ENCODE measurements around the gene CARMIL1. TPM values are rescaled to one million over a fixed set of nuclear protein-coding genes. Genes with fewer than 3 reads are reported as not detected.

CARMIL1 gene
- total and polyA plus RNA-seq, 2 of the 8 experiments (the other 6 are each of a cell fraction or from before 2014, with no cell fraction given): 20.3 to 40.4 TPM

DNA sequence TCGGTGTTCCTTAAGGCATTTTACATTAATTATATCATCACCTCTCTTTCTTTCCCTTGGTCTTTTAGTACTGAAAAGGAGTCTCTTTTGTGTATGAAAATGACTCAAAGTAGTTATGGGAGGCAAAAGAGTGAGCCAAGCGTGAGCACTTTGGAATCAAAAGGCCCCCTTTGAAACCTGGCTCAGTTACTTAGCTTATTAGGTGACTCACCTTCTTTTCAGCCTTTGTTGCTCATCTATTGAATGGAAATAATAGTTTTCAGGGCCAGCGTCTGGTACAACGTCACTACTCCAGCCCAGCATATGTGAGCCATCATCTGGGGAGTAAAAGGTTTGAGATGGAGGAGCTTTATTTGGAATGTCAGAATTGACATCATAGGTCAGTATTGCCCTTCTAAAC is 225.5 kb downstream of the CARMIL1 start:
- Histone ChIP-seq H2AFZ (ENCODE audit: low read length) (no peak overlapping the region), H3K4me1 (replicated peaks in 1 of 4; ENCODE audit: control insufficient read depth in 3 of 4, insufficient read depth in 4 of 4, low read length in 3 of 4) (peaks cover 0 to 5% (median under 1%) of the 10 kb centered on the region in 4 experiments; a peak in 4 of 7 replicates), H3K4ac (replicated peaks; ENCODE audit: insufficient read length, low read depth, low read length) (no peak overlapping the region), H3K27ac (ENCODE audit: low read depth, low read length) (no peak overlapping the region), H3K4me3 (ENCODE audit: extremely low read depth in 1 of 4, insufficient read depth in 2 of 4, low read depth in 3 of 4, low read length in 4 of 4) (no peak overlapping the region), H3K79me1 (ENCODE audit: low read depth, low read length) (no peaks in the 10 kb centered on the region), H3K79me2 (ENCODE audit: control insufficient read depth in 1 of 2, insufficient read depth in 2 of 2, low read length in 2 of 2) (no peaks in the 10 kb centered on the region), H3K56ac (replicated peaks; ENCODE audit: insufficient read length, low read depth, low read length) (no peak overlapping the region), H3K36me3 (ENCODE audit: control insufficient read depth in 2 of 4, insufficient read depth in 4 of 4, low read length in 3 of 4) (no peaks in the 10 kb centered on the region), H2BK120ac (replicated peaks; ENCODE audit: low read depth, low read length) (no peak overlapping the region), H2BK12ac (ENCODE audit: low read depth, low read length) (no peak overlapping the region), H2BK5ac (ENCODE audit: low read depth, low read length) (no peak overlapping the region), H3K4me2 (ENCODE audit: insufficient read depth in 1 of 2, low read depth in 2 of 2, low read length in 2 of 2) (no peak overlapping the region), H2AK5ac (ENCODE audit: low read depth, low read length) (no peak overlapping the region), H4K8ac (ENCODE audit: extremely low read depth, insufficient read depth, low read length) (no peak overlapping the region), H3K9me3 (ENCODE audit: insufficient read depth in 2 of 2, low read depth in 1 of 2, low read length in 1 of 2) (no peaks in the 10 kb centered on the region), H3K23me2 (ENCODE audit: low read depth, low read length) (no peaks in the 10 kb centered on the region), H4K5ac (ENCODE audit: insufficient read length, low read depth, low read length) (no peak overlapping the region), H3K9ac (replicated peaks in 1 of 4; ENCODE audit: extremely low read depth in 1 of 4, low read depth in 3 of 4, low read length in 3 of 4) (no peak overlapping the region), H4K91ac (replicated peaks; ENCODE audit: insufficient read length, low read length) (no peak overlapping the region), H2BK15ac (ENCODE audit: low read length) (no peak overlapping the region), H4K20me1 (replicated peaks in 1 of 2; ENCODE audit: control insufficient read depth in 1 of 2, insufficient read depth in 2 of 2, low read length in 2 of 2) (peaks cover 0 to 2% of the 10 kb centered on the region in 2 experiments), H2BK20ac (ENCODE audit: low read length) (no peak overlapping the region), H3K23ac (ENCODE audit: insufficient read length) (no peak overlapping the region), H3K14ac (ENCODE audit: insufficient read length) (no peak overlapping the region), H3K27me3 (replicated peaks in 1 of 4; ENCODE audit: control insufficient read depth in 3 of 4, extremely low read depth in 1 of 4, insufficient read depth in 3 of 4, low read length in 3 of 4) (no peaks in the 10 kb centered on the region), H3K18ac (ENCODE audit: extremely low read depth, low read length) (no peak overlapping the region)
- 95% methylated on average over 4 of the region's 4 CpGs; no CpG with 5 or more reads in 1 of the 2 experiments for WGBS, 2 experiments (ENCODE audit: extremely low coverage in 1 of 2, insufficient coverage in 1 of 2, insufficient read length in 1 of 2, insufficient replicate concordance in 2 of 2, low coverage in 1 of 2, low lambda C conversion rate in 2 of 2, missing lambda C conversion rate in 1 of 2)
- DNase-seq (ENCODE audit: low read depth in 1 of 2, low spot score in 2 of 2) (no peak), FAIRE-seq (no peak)
- ChIA-PET CTCF (ENCODE audit: partially characterized antibody) (interaction anchor here (0.6 to 2.1 kb wide), 6 partner anchors 10 to 170 kb away, joined by 3 to 9 read pairs (median 4); no protein-coding TSS in a partner anchor), POLR2A (ENCODE audit: partially characterized antibody) (no interaction called here)
- TF ChIP-seq JUND (IDR thresholded peaks at IDR 0.05; ENCODE audit: low read length): no peak
- TF ChIP-seq RBBP5 (IDR thresholded peaks at IDR 0.05; ENCODE audit: borderline replicate concordance, low read depth, low read length): no peak
- no peak for TF ChIP-seq YY1 (IDR thresholded peaks at IDR 0.05; ENCODE audit: low read depth, low read length)
- no peak for TF ChIP-seq SP4 (IDR thresholded peaks at IDR 0.05; ENCODE audit: low read length)
- TF ChIP-seq NANOG (IDR thresholded peaks at IDR 0.05; ENCODE audit: insufficient read depth, low read depth, low read length, poor library complexity, severe bottlenecking): no peak
- no peak for TF ChIP-seq CTBP2 (IDR thresholded peaks at IDR 0.05; ENCODE audit: borderline replicate concordance, insufficient read depth, insufficient read length, low read length)
- no peak for TF ChIP-seq RAD21 (IDR thresholded peaks at IDR 0.05 in 1 of 2, conservative IDR thresholded peaks at IDR 0.05 in 1 of 2; ENCODE audit: low read depth in 2 of 2, low read length in 2 of 2)
- no peak for TF ChIP-seq CHD1 (IDR thresholded peaks at IDR 0.05; ENCODE audit: low read depth, low read length)
- TF ChIP-seq NRF1 (IDR thresholded peaks at IDR 0.05; ENCODE audit: low read depth, low read length): no peak
- TF ChIP-seq HDAC2 (IDR thresholded peaks at IDR 0.05; ENCODE audit: borderline replicate concordance in 1 of 2, low read depth in 2 of 2, low read length in 2 of 2): no peak
- TF ChIP-seq POLR2AphosphoS5 (IDR thresholded peaks at IDR 0.05; ENCODE audit: low read depth, low read length): no peak
- TF ChIP-seq RFX5 (IDR thresholded peaks at IDR 0.05; ENCODE audit: borderline replicate concordance, low read depth, low read length): no peak
- TF ChIP-seq, protein P1, sequence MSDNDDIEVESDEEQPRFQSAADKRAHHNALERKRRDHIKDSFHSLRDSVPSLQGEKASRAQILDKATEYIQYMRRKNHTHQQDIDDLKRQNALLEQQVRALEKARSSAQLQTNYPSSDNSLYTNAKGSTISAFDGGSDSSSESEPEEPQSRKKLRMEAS (IDR thresholded peaks at IDR 0.05): no peak
- no peak for TF ChIP-seq SP2 (IDR thresholded peaks at IDR 0.05; ENCODE audit: low read length)

Measured in H1 (cell line).